PC-9 (cell line): ENCODE results near the gene SLC25A44. TPM values are rescaled to one million over a fixed set of nuclear protein-coding genes. Genes with fewer than 3 reads are reported as not detected.

Experiments
- BruUV-seq: library from RNA; stranded (reverse); fragments of 400-500 nt; replicated peaks from 2 replicates; lab custom pipeline; 2021; lab: Mats Ljungman, UMichigan
- CTCF ChIA-PET: fragments of 300-600 bp; sonication (Branson Sonifier 250); formaldehyde crosslinking; loops from one replicate; lab custom pipeline; 2022; ENCODE audit warnings: antibody characterized with exemption; lab: Charles Lee
- POLR2A ChIA-PET: fragments of 300-600 bp; sonication (Branson Sonifier 250); formaldehyde crosslinking; loops from one replicate; lab custom pipeline; 2022; ENCODE audit warnings: antibody characterized with exemption; ENCODE audit not compliant: unreplicated experiment; lab: Charles Lee
- DNase-seq, 2 experiments: peaks; one replicate each; pipeline versions ENCODE4 v3.0.0 to v3.0.0-alpha.2; 2015 to 2022; ENCODE audit warnings: mixed read lengths in 1 of 2
- H2AFZ ChIP-seq: fragments of 200-600 bp; sonication (generic); 2 replicates; pipeline ENCODE4 v1.8.1; 2017; ENCODE audit warnings: antibody characterized with exemption
- H3F3A ChIP-seq: fragments of 200-600 bp; sonication (generic); 2 replicates; pipeline ENCODE4 v1.8.1; 2017; ENCODE audit warnings: antibody characterized with exemption, mild to moderate bottlenecking, low read depth; ENCODE audit not compliant: insufficient read depth
- H3K27ac ChIP-seq: fragments of 200-600 bp; sonication (generic); 2 replicates; pipeline ENCODE4 v1.6.1; 2016; ENCODE audit warnings: mixed run types
- H3K27me3 ChIP-seq: fragments of 200-600 bp; sonication (generic); 2 replicates; pipeline ENCODE4 v1.6.1; 2016; ENCODE audit warnings: low read depth, mixed run types; ENCODE audit not compliant: insufficient read depth
- H3K36me3 ChIP-seq: fragments of 200-600 bp; sonication (generic); 2 replicates; pipeline ENCODE4 v1.6.1; 2016; ENCODE audit warnings: low read depth, mixed run types
- H3K4me1 ChIP-seq: fragments of 200-600 bp; sonication (generic); replicated peaks from 2 replicates; pipeline ENCODE4 v1.6.1; 2016; ENCODE audit warnings: mixed run types; ENCODE audit not compliant: insufficient read depth
- H3K4me2 ChIP-seq: fragments of 200-600 bp; sonication (generic); 2 replicates; pipeline ENCODE4 v1.6.1; 2017; ENCODE audit warnings: mixed run types
- H3K4me3 ChIP-seq: fragments of 200-600 bp; sonication (generic); 2 replicates; pipeline ENCODE4 v1.6.1; 2016; ENCODE audit warnings: mixed run types
- H3K79me2 ChIP-seq: fragments of 200-600 bp; sonication (generic); 2 replicates; pipeline ENCODE4 v1.6.1; 2017; ENCODE audit warnings: low read depth, mixed run types
- H3K9me2 ChIP-seq: fragments of 200-600 bp; sonication (generic); 2 replicates; pipeline ENCODE4 v1.8.1; 2017; ENCODE audit warnings: mild to moderate bottlenecking; ENCODE audit not compliant: insufficient read depth
- H3K9me3 ChIP-seq: fragments of 200-600 bp; sonication (generic); 2 replicates; pipeline ENCODE4 v1.8.1; 2016; ENCODE audit warnings: low read depth; ENCODE audit not compliant: insufficient read depth
- H4K20me1 ChIP-seq: fragments of 200-600 bp; sonication (generic); 2 replicates; pipeline ENCODE4 v1.8.1; 2017; ENCODE audit not compliant: insufficient read depth
- CTCF ChIP-seq: fragments of 200-600 bp; sonication (generic); conservative IDR thresholded peaks from 2 replicates; pipeline ENCODE4 v1.6.1; 2017; ENCODE audit warnings: mixed run types, antibody characterized with exemption, mild to moderate bottlenecking, moderate library complexity
- EZH2 ChIP-seq: fragments of 200-600 bp; sonication (generic); IDR thresholded peaks from 2 replicates; pipeline ENCODE4 v1.8.0; 2017; ENCODE audit warnings: antibody characterized with exemption, low read depth
- intact Hi-C: fragments of 100-400 bp; cut with micrococcal nuclease; formaldehyde crosslinking; loops from one replicate; pipeline ENCODE4 v1.10.0; 2022; ENCODE audit not compliant: unreplicated experiment
- total RNA-seq: library from RNA; stranded (reverse); gene quantifications from 2 replicates; pipeline ENCODE4 v1.2.3, GENCODE V29; 2021

Gene SLC25A44
- total RNA-seq, 1 experiment from 2014 or later, result 20.2 TPM

DNA sequence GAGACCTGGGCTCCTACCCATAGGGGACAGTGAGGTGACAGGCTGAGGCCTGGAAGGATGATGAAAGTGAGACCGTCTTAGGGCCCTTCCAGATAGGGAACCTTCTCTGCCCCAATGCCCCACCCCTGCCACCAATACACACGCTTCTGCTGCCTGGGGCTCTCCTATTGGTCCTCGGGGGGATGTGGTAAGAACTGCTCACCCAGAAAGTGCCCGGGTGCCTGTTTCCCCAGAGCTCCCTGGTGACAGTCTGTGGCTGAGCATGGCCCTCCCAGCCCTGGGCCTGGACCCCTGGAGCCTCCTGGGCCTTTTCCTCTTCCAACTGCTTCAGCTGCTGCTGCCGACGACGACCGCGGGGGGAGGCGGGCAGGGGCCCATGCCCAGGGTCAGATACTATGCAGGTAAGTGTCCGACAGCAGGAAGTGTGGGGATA is 39.6 kb upstream of the SLC25A44 start:
- DNase-seq, result no peak
- Histone ChIP-seq H4K20me1 (no peaks in the 10 kb centered on the region), H3K36me3 (no peaks in the 10 kb centered on the region), H2AFZ (no peak overlapping the region), H3K79me2 (no peaks in the 10 kb centered on the region), H3K9me3 (no peaks in the 10 kb centered on the region), H3K27me3 (0 out of 2 replicates have a peak, but pooled peaks cover under 1% of the 10 kb centered on the region), H3K9me2 (no peaks in the 10 kb centered on the region), H3K4me1 (peaks cover 15% of the 10 kb centered on the region), H3F3A (no peaks in the 10 kb centered on the region; the same call in 1 of the 2 replicates), H3K4me3 (no peak overlapping the region), H3K27ac (no peak overlapping the region), H3K4me2 (peak overlapping the region; percentile 76)
- POLR2A ChIA-PET, result no interaction called here
- CTCF ChIA-PET, result interaction anchor here (1.0 to 1.1 kb wide), 2 partner anchors 71 to 163 kb away, joined by 4 read pairs; no protein-coding TSS in a partner anchor
- TF ChIP-seq CTCF, result no peak
- intact Hi-C loops, result no loop called here
- BruUV-seq, result no TSS peak

DNA sequence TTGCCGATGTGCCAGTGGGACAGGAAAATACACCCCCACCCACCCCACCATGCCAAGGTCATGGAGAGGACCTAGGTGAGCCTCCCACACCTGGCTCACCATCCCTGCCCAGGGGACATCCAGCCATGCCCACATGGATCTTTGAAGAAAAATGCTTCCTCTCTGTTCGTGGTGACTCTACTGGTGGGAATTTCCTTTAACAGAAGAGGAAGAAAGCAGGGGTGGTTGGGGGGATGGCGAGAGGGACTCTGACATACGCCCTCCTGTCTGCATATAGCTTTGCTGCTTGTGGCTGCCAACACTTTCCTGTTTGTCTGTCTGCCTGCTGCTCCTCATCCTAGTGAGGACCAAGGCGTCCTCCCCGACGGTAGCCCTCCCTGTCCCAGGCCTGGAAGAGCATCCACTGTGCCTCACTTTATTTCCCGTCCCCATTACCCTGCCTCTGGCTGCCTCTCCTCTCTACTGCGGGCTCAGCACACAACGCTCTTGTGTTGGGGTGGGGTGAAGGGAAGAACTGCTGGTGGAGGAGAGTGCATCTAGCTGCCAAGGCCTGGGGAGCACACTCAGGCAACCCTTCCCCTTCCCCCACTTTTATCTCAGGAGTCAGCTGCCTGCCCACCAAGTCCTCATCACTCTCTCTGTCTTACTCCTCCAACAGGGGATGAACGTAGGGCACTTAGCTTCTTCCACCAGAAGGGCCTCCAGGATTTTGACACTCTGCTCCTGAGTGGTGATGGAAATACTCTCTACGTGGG is 38.0 kb upstream of the SLC25A44 start:
- H3K4me1 ChIP-seq, result peaks cover 15% of the 10 kb centered on the region
- no peaks in the 10 kb centered on the region; the same call in 1 of the 2 replicates for H3F3A ChIP-seq
- H2AFZ ChIP-seq, result no peak overlapping the region
- TF ChIP-seq CTCF (no peak), EZH2 (no peak)
- CTCF ChIA-PET, result no interaction called here
- no peak overlapping the region for H3K4me2 ChIP-seq
- no peak for DNase-seq
- no peaks in the 10 kb centered on the region for H3K36me3 ChIP-seq
- intact Hi-C loops, result no loop called here
- H4K20me1 ChIP-seq, result no peaks in the 10 kb centered on the region
- H3K9me2 ChIP-seq, result no peaks in the 10 kb centered on the region
- no peak overlapping the region for H3K4me3 ChIP-seq
- no TSS peak for BruUV-seq
- POLR2A ChIA-PET, result no interaction called here
- H3K79me2 ChIP-seq, result no peaks in the 10 kb centered on the region
- H3K27me3 ChIP-seq, result no peaks in the 10 kb centered on the region
- H3K27ac ChIP-seq, result no peak overlapping the region
- H3K9me3 ChIP-seq, result no peaks in the 10 kb centered on the region

- Histone ChIP-seq H3F3A (no peaks in the 10 kb centered on the region; the same call in 1 of the 2 replicates), H3K36me3 (no peaks in the 10 kb centered on the region), H3K4me2 (no peak overlapping the region), H4K20me1 (no peaks in the 10 kb centered on the region), H3K79me2 (no peaks in the 10 kb centered on the region), H3K27ac (no peak overlapping the region), H3K9me3 (no peaks in the 10 kb centered on the region), H3K27me3 (no peaks in the 10 kb centered on the region), H2AFZ (no peak overlapping the region), H3K4me3 (no peak overlapping the region), H3K9me2 (no peaks in the 10 kb centered on the region), H3K4me1 (peaks cover 15% of the 10 kb centered on the region)
- CTCF ChIA-PET, result no interaction called here
- BruUV-seq, result no TSS peak
- intact Hi-C loops, result no loop called here
- no peak for TF ChIP-seq CTCF
- TF ChIP-seq EZH2, result no peak
- no peak for DNase-seq
- POLR2A ChIA-PET, result no interaction called here
These were observed 36.4 kb upstream of the SLC25A44 start for GRCh38 chr1:156157506-156157905.
